NCI-H774 (cell line): ENCODE measurements around the gene B3GNT3.
A peak's percentile ranks its signal among the peaks of the same experiment; 100 is the strongest.
"Not testable (repeated sequence)": the region's sequence is repeated elsewhere in the genome, so short reads cannot be mapped to it uniquely, and the experiment has no call there.

ENCODE experiments used
- DNase-seq: peaks from one replicate; lab custom pipeline; 2025; lab: John Stamatoyannopoulos, UW

B3GNT3 gene

GRCh38 chr19:17796838-17797423 lies 2.0 kb downstream of the B3GNT3 start:
- DNase-seq = no peak

GRCh38 chr19:17797424-17798201 lies 2.7 kb downstream of the B3GNT3 start:
- no peak for DNase-seq

GRCh38 chr19:17798599-17798998 lies 3.7 kb downstream of the B3GNT3 start:
- not testable (repeated sequence) for DNase-seq

- DNase-seq = no peak
These were observed 7.4 kb downstream of the B3GNT3 start for GRCh38 chr19:17802137-17802858.

- no peak for DNase-seq
These were observed 8.4 kb downstream of the B3GNT3 start for GRCh38 chr19:17803264-17803896.

GRCh38 chr19:17805427-17805826 lies 10.5 kb downstream of the B3GNT3 start:
- DNase-seq = no peak

- no peak for DNase-seq
These were observed 12.0 kb downstream of the B3GNT3 start for GRCh38 chr19:17806945-17807344.

- no peak for DNase-seq
These were observed 12.9 kb downstream of the B3GNT3 start for GRCh38 chr19:17807731-17808316.

GRCh38 chr19:17811103-17811502 lies 16.2 kb downstream of the B3GNT3 start:
- no peak for DNase-seq

GRCh38 chr19:17811681-17812080 lies 16.7 kb downstream of the B3GNT3 start:
- DNase-seq = no peak

GRCh38 chr19:17812099-17812498 lies 17.2 kb downstream of the B3GNT3 start:
- no peak for DNase-seq

GRCh38 chr19:17817668-17818363 lies 22.9 kb downstream of the B3GNT3 start:
- DNase-seq = no peak

GRCh38 chr19:17821190-17821589 lies 26.3 kb downstream of the B3GNT3 start, which contains the start of gene INSL3:
TSS of gene INSL3 (minus strand) at chr19:17821519. CDS start at chr19:17821506, 13 bp downstream.
- no peak for DNase-seq

- no peak for DNase-seq
These were observed 29.4 kb downstream of the B3GNT3 start for GRCh38 chr19:17824339-17824738.

GRCh38 chr19:17826508-17827056 lies 31.6 kb downstream of the B3GNT3 start:
- DNase-seq = no peak

GRCh38 chr19:17829855-17830566 lies 35.1 kb downstream of the B3GNT3 start:
- peak; percentile 36 for DNase-seq

- DNase-seq = peak; percentile 80
These were observed 35.9 kb downstream of the B3GNT3 start for GRCh38 chr19:17830567-17831418.

GRCh38 chr19:17831419-17831888 lies 36.5 kb downstream of the B3GNT3 start:
- DNase-seq = no peak

GRCh38 chr19:17832443-17833208 lies 37.7 kb downstream of the B3GNT3 start:
- no peak for DNase-seq
